Mammary epithelial cell (primary cell): Measurements from ENCODE around the gene GPSM3.

Experiments used
- EZH2 ChIP-seq: IDR thresholded peaks from 2 replicates; pipeline ENCODE4 v1.6.1; 2012; ENCODE audit warnings: low read length, inconsistent platforms, borderline replicate concordance
- TF ChIP-seq, protein P1 (sequence below), 2 donors: IDR thresholded peaks in 1 of 2; conservative IDR thresholded peaks in 1 of 2; 2 replicates each; pipeline ENCODE4 v1.5.1; 2011 to 2012; ENCODE audit warnings: inconsistent platforms in 2 of 2, low read length in 2 of 2, mild to moderate bottlenecking in 2 of 2, control low read depth in 1 of 2, low read depth in 1 of 2; ENCODE audit not compliant: insufficient read depth in 1 of 2; ENCODE audit errors: extremely low read depth in 1 of 2

DNA sequence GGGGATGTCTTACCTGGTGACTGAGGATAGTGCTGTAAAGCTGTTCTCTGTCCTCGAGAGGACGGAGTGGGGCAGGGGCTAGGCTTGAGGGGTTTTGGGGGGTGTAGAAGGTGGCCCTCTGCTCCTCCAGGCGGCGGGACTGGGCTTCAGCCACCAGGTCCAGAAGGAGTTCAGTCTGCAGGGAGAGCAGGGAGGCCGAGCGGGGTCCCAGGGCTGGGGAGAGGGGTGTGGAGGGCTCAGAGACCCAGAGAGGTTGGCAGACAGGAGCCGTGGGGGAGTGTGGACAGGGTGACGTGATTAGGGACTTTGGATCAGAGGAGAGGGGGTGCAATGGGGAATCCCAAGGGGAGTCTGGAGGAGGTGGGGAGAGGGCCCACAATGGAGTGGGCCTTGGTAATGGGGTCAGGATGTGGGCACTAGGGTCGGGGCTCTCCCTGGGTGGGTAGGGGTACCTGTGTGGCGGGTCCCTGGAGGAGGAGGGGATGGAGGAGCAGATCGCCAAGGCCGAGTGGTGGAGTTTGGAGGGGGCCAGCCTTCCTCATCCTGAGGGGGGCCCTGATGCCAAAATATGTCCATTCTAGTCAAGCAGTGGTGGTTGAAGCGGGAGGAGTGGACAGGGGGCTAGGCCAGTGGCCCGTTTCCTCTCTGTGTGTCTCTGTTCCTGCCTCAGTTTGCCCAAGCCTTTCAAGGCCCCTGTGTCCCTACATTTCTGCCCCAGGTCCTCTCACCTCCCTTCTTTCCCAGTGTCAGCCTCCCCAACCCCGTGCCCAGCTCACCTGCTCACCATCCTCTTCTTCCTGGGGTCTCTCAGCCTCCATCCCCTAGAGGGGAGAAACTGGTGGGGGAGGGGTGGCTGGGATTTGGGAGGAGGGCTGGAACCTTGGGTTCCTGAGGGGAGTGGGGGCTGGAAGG lies 491 bp downstream of the GPSM3 start:
- TF ChIP-seq, protein P1, sequence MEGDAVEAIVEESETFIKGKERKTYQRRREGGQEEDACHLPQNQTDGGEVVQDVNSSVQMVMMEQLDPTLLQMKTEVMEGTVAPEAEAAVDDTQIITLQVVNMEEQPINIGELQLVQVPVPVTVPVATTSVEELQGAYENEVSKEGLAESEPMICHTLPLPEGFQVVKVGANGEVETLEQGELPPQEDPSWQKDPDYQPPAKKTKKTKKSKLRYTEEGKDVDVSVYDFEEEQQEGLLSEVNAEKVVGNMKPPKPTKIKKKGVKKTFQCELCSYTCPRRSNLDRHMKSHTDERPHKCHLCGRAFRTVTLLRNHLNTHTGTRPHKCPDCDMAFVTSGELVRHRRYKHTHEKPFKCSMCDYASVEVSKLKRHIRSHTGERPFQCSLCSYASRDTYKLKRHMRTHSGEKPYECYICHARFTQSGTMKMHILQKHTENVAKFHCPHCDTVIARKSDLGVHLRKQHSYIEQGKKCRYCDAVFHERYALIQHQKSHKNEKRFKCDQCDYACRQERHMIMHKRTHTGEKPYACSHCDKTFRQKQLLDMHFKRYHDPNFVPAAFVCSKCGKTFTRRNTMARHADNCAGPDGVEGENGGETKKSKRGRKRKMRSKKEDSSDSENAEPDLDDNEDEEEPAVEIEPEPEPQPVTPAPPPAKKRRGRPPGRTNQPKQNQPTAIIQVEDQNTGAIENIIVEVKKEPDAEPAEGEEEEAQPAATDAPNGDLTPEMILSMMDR (conservative IDR thresholded peaks at IDR 0.05 in 1 of 2, IDR thresholded peaks at IDR 0.05 in 1 of 2; ENCODE audit: extremely low read depth in 1 of 2, insufficient read depth in 1 of 2, low read depth in 1 of 2, low read length in 2 of 2): no peak
- TF ChIP-seq EZH2: no peak
